CD14-positive monocyte (primary cell): ENCODE measurements around the gene PSKH1. TPM values are rescaled to one million over a fixed set of nuclear protein-coding genes. Genes with fewer than 3 reads are reported as not detected.

Experiments
- DNase-seq, 3 donors: peaks; one replicate each; pipeline ENCODE4 v3.0.0-alpha.2; 2011 to 2022
- H2AFZ ChIP-seq: 2 replicates; pipeline ENCODE4 v1.6.0; 2012; ENCODE audit warnings: mild to moderate bottlenecking, low read depth, low read length, inconsistent platforms; ENCODE audit not compliant: insufficient read depth, poor library complexity, severe bottlenecking
- H3K27ac ChIP-seq, 2 donors: 1 replicate in 1 of 2; 2 replicates in 1 of 2; pipeline ENCODE4 v1.5.1; 2012 to 2013; ENCODE audit warnings: low read length in 2 of 2, control low read depth in 1 of 2, inconsistent platforms in 1 of 2, low read depth in 1 of 2, mild to moderate bottlenecking in 1 of 2
- H3K27me3 ChIP-seq, 2 donors: one replicate each; pipeline versions ENCODE4 v1.6.0 to v1.6.1; 2011 to 2013; ENCODE audit warnings: low read length in 2 of 2; ENCODE audit not compliant: control insufficient read depth in 2 of 2, insufficient read depth in 2 of 2
- H3K36me3 ChIP-seq, 2 donors: replicated peaks in 1 of 2; 1 replicate in 1 of 2; 2 replicates in 1 of 2; pipeline versions ENCODE4 v1.5.1 to v1.6.1; 2012 to 2013; ENCODE audit warnings: low read length in 2 of 2, control low read depth in 1 of 2, inconsistent platforms in 1 of 2, mild to moderate bottlenecking in 1 of 2; ENCODE audit not compliant: insufficient read depth in 2 of 2, control insufficient read depth in 1 of 2
- H3K4me1 ChIP-seq, 2 donors: 1 replicate in 1 of 2; 2 replicates in 1 of 2; pipeline versions ENCODE4 v1.5.1 to v1.6.1; 2012 to 2013; ENCODE audit warnings: low read length in 2 of 2, control low read depth in 1 of 2, inconsistent platforms in 1 of 2, mild to moderate bottlenecking in 1 of 2, moderate library complexity in 1 of 2; ENCODE audit not compliant: insufficient read depth in 2 of 2, control insufficient read depth in 1 of 2
- H3K4me2 ChIP-seq: replicated peaks from 2 replicates; pipeline ENCODE3; 2012; ENCODE audit warnings: low read length, moderate library complexity, mild to moderate bottlenecking; ENCODE audit not compliant: poor library complexity, severe bottlenecking; ENCODE audit errors: extremely low read depth
- H3K4me3 ChIP-seq, 3 experiments: fragments of 200-600 bp in 1 of 3; sonication (generic) in 1 of 3; replicated peaks in 1 of 3; 1 replicate in 2 of 3; 2 replicates in 1 of 3; pipeline ENCODE4 v1.5.1; 2011 to 2013; ENCODE audit warnings: low read length in 3 of 3, mild to moderate bottlenecking in 3 of 3, control low read depth in 2 of 3, low read depth in 2 of 3, inconsistent platforms in 1 of 3, moderate library complexity in 1 of 3
- H3K79me2 ChIP-seq: 2 replicates; pipeline ENCODE4 v1.6.0; 2012; ENCODE audit warnings: mild to moderate bottlenecking, control low read depth, inconsistent platforms, low read length, moderate library complexity; ENCODE audit not compliant: insufficient read depth
- H3K9ac ChIP-seq: 2 replicates; pipeline ENCODE4 v1.6.0; 2017; ENCODE audit warnings: low read length, mild to moderate bottlenecking; ENCODE audit not compliant: insufficient read depth, poor library complexity, severe bottlenecking
- H3K9me3 ChIP-seq, 2 donors: replicated peaks in 1 of 2; 1 replicate in 1 of 2; 2 replicates in 1 of 2; pipeline versions ENCODE4 v1.5.1 to v1.6.1; 2012 to 2013; ENCODE audit warnings: low read length in 2 of 2, control low read depth in 1 of 2; ENCODE audit not compliant: control insufficient read depth in 1 of 2, insufficient read depth in 1 of 2
- H4K20me1 ChIP-seq: 2 replicates; pipeline ENCODE4 v1.6.0; 2012; ENCODE audit warnings: mild to moderate bottlenecking, low read length, control low read depth, moderate library complexity; ENCODE audit not compliant: insufficient read depth
- H3K27ac Mint-ChIP-seq, 7 donors: one replicate each; pipeline ENCODE4 v1.8.0; 2020; ENCODE audit warnings: mild to moderate bottlenecking in 7 of 7, mixed read lengths in 7 of 7, moderate library complexity in 6 of 7, inconsistent platforms in 2 of 7
- H3K27me3 Mint-ChIP-seq, 3 donors: one replicate each; pipeline ENCODE4 v1.8.0; 2021 to 2022; ENCODE audit warnings: low read depth in 3 of 3, mild to moderate bottlenecking in 3 of 3, mixed read lengths in 3 of 3, moderate library complexity in 3 of 3, inconsistent platforms in 1 of 3
- H3K36me3 Mint-ChIP-seq, 2 donors: one replicate each; pipeline ENCODE4 v1.8.0; 2020; ENCODE audit warnings: mixed read lengths in 2 of 2, inconsistent platforms in 1 of 2, mild to moderate bottlenecking in 1 of 2
- H3K4me1 Mint-ChIP-seq: one replicate; pipeline ENCODE4 v1.8.0; 2020; ENCODE audit warnings: mild to moderate bottlenecking, mixed read lengths
- H3K4me3 Mint-ChIP-seq, 2 donors: one replicate each; pipeline ENCODE4 v1.8.0; 2020; ENCODE audit warnings: mild to moderate bottlenecking in 2 of 2, mixed read lengths in 2 of 2, moderate library complexity in 1 of 2
- H3K9me3 Mint-ChIP-seq, 7 donors: one replicate each; pipeline ENCODE4 v1.8.0; 2020 to 2022; ENCODE audit warnings: mixed read lengths in 7 of 7, mild to moderate bottlenecking in 6 of 7, moderate library complexity in 6 of 7, inconsistent platforms in 2 of 7
- CTCF ChIP-seq: fragments of 200-600 bp; IDR thresholded peaks from one replicate; pipeline ENCODE4 v1.8.0; 2022; ENCODE audit warnings: antibody characterized with exemption, mild to moderate bottlenecking
- WGBS: methylation state at CpG from one replicate; pipeline ENCODE4 v1.1.5; 2013; ENCODE audit warnings: missing lambda C conversion rate; ENCODE audit not compliant: insufficient coverage; 5-methylcytosine and 5-hydroxymethylcytosine counted together
- intact Hi-C, 2 donors: fragments of 100-400 bp; cut with micrococcal nuclease; formaldehyde crosslinking; loops; one replicate each; pipeline versions ENCODE4 v1.15.0 to v1.15.1; 2023
- polyA plus RNA-seq, 3 donors: library from polyadenylated mRNA; depleted of rRNA in 1 of 3; unstranded in 2 of 3; stranded (reverse) in 1 of 3; fragments of 300-500 nt in 2 of 3; fragments of >200 nt in 1 of 3; fragmentation: Illumina TruSeq in 2 of 3; gene quantifications; 1 replicate in 2 of 3; 2 replicates in 1 of 3; pipeline ENCODE4 v1.2.3, GENCODE V29; 2012 to 2021

PSKH1 gene
- polyA plus RNA-seq, 3 donors, result 11.0 to 19.7 (median 16.8) TPM

DNA sequence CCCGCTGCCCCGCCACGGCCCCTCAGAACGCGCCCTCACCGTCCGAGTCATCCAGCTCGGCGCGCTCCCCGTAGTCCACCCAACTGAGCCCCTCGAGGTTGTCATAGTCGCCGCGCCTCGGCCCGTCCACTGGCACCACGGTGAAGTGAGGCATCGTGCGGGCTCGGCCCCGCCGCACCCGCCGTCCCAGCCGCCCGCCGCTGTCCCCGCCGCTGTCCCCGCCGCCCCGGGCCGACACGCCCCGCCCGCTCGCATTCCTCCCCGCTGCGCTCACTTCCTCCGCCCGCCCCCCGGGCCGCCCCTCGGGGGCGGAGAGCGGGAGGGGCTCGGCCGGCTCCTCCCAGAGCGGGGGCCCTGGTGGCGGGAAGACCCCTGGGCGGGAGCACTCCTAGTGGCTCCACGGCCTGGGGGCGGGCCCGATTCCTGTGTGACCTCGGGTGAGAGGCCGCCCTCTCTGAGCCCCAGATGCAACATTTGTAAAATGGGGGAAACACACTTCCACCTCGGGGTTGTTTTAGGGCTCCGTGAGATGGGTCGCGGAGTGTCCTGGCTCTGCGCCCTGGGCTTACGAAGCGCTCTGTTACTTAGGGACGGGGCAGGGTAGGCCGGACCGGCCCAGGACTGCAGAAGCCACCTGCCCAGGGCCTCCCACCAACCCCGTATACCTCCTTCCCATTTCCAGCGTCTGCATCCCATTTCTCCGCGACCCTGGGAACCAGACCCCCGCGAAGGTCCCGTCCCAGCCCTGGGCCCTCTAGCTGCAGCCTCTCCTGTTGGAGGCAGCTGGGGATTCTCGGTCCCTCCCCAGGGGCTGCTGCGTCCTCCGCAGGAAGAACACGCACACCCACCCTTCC, 75.6 kb downstream of the PSKH1 start, which contains the start of gene SLC12A4:
SLC12A4 (minus strand) TSS at position 238 of the 854 bp plus-strand sequence; CDS start at position 154, 84 bp downstream.
- H3K27ac ChIP-seq, result peak within 1 kb of the TSS in 1 of 2 donors; percentile 63
- no peak for TF ChIP-seq CTCF
- H4K20me1 ChIP-seq, result peaks cover 42% of the 10 kb centered on the region
- Mint-ChIP-seq H3K36me3 (peaks cover 0 to 11% of the 10 kb centered on the region in 2 donors), H3K9me3 (no peaks in the 10 kb centered on the region), H3K4me3 (peak within 1 kb of the TSS; percentile 98 to 99), H3K4me1 (peaks cover 26% of the 10 kb centered on the region), H3K27ac (peak within 1 kb of the TSS; percentile 61 to 89 (median 78)), H3K27me3 (peaks cover 5 to 6% (median 6%) of the 10 kb centered on the region in 3 donors)
- no peaks in the 10 kb centered on the region for H3K9me3 ChIP-seq
- peak within 1 kb of the TSS; percentile 83 to 91 (median 91) for H3K4me3 ChIP-seq
- peak within 1 kb of the TSS; percentile 93 for H2AFZ ChIP-seq
- DNase-seq, result peak in 2 of 3 donors; percentile 14 to 34
- H3K4me2 ChIP-seq, result peak within 1 kb of the TSS; percentile 90
- peaks cover 23% of the 10 kb centered on the region for H3K79me2 ChIP-seq
- peaks cover 18 to 24% of the 10 kb centered on the region in 2 donors for H3K4me1 ChIP-seq
- H3K36me3 ChIP-seq, result peaks cover 0 to 3% of the 10 kb centered on the region in 2 donors
- WGBS, result under 1% methylated on average over 71 of the region's 78 CpGs
- intact Hi-C loops, result no loop called here
- peak within 1 kb of the TSS; percentile 79 for H3K9ac ChIP-seq
- H3K27me3 ChIP-seq, result no peaks in the 10 kb centered on the region

DNA sequence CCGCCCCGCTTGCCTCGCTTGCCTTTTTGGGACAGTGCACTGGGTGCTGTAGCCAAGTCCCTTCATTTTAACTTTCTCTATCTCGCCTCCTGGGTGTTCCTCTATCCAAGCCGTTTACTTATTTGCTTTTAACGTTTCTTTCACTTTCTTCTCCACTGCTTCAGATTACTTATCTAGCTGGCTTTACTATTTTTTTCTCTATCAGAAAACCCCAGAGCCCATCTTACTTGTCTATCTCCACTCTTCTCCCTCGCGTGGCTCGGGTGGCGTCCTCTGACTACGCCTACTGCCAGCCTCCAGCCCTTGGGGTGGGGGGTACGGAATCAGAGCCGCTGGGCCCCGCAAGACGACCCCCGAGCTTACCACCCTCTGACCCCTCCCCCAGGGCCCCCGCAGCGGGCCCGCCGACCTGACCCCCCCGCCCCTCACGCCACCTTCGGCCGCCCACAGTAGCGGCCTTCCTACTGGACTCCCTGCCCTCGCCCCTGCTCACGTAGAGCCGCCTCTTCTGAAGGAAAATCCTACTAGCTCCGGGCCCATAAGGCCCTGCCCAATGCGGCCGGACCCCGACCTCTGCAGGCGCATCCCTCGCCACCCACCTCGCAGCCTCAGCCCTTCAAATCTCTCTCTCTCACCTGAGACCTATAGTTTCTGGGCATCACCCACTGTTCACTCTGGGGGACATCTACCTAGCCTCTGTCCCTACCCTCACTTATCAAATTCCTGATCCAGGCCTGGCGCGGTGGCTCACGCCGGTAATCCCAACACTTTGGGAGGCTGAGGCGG, 76.4 kb downstream of the PSKH1 start:
- no peak for TF ChIP-seq CTCF
- peaks cover 18 to 24% of the 10 kb centered on the region in 2 donors for H3K4me1 ChIP-seq
- peak in 1 of 3 donors; percentile 6 for DNase-seq
- peaks cover 0 to 10% of the 10 kb centered on the region in 2 donors for H3K36me3 Mint-ChIP-seq
- no peaks in the 10 kb centered on the region for H3K9me3 Mint-ChIP-seq
- H3K4me2 ChIP-seq, result peak overlapping the region; percentile 90
- H3K9me3 ChIP-seq, result no peaks in the 10 kb centered on the region
- peak overlapping the region; percentile 83 to 91 (median 91) for H3K4me3 ChIP-seq
- H3K36me3 ChIP-seq, result no peaks in the 10 kb centered on the region
- peaks cover 34% of the 10 kb centered on the region for H4K20me1 ChIP-seq
- peak overlapping the region; percentile 98 to 99 for H3K4me3 Mint-ChIP-seq
- H2AFZ ChIP-seq, result peak overlapping the region; percentile 93
- peak overlapping the region in 6 of 7 donors; percentile 28 to 82 (median 58) for H3K27ac Mint-ChIP-seq
- WGBS, result 50% methylated on average over 32 of the region's 40 CpGs
- H3K9ac ChIP-seq, result peak overlapping the region; percentile 79
- H3K27me3 Mint-ChIP-seq, result peaks cover 5 to 6% (median 6%) of the 10 kb centered on the region in 3 donors
- peaks cover 18% of the 10 kb centered on the region for H3K79me2 ChIP-seq
- no peaks in the 10 kb centered on the region for H3K27me3 ChIP-seq
- peaks cover 26% of the 10 kb centered on the region for H3K4me1 Mint-ChIP-seq
- H3K27ac ChIP-seq, result peak overlapping the region in 1 of 2 donors; percentile 63
- intact Hi-C loops, result no loop called here
